Ecto neural progenitor cell (in vitro differentiated cells): ENCODE data around the gene GATA5.
"Not testable (repeated sequence)": the region's sequence is repeated elsewhere in the genome, so short reads cannot be mapped to it uniquely, and the experiment has no call there.

Experiments used
- DNase-seq: peaks from one replicate; pipeline ENCODE4 v3.0.0-alpha.2; 2018; ENCODE audit warnings: low spot score

GATA5 gene

DNA sequence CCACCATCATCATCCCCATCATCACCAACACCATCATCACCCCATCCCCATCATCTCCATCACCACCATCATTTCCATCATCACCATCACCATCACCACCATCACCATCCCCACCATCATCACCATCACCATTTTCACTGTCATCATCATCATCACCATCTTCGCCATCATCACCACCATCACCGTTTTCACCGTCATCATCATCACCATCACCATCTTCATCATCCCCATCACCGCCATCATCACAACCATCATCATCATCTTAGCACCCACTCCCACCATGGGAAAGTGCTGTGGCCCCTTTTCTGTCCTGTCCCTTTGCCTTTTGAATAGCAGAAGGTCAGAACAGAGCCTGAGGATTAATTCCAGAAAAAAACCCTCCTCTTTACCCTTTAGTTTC lies 28.5 kb upstream of the GATA5 start:
- DNase-seq = no peak

- DNase-seq = no peak
Measured at GRCh38 chr20:62503401-62504178, 27.8 kb upstream of the GATA5 start.

GRCh38 chr20:62502496-62503095 lies 26.8 kb upstream of the GATA5 start:
- no peak for DNase-seq

DNA sequence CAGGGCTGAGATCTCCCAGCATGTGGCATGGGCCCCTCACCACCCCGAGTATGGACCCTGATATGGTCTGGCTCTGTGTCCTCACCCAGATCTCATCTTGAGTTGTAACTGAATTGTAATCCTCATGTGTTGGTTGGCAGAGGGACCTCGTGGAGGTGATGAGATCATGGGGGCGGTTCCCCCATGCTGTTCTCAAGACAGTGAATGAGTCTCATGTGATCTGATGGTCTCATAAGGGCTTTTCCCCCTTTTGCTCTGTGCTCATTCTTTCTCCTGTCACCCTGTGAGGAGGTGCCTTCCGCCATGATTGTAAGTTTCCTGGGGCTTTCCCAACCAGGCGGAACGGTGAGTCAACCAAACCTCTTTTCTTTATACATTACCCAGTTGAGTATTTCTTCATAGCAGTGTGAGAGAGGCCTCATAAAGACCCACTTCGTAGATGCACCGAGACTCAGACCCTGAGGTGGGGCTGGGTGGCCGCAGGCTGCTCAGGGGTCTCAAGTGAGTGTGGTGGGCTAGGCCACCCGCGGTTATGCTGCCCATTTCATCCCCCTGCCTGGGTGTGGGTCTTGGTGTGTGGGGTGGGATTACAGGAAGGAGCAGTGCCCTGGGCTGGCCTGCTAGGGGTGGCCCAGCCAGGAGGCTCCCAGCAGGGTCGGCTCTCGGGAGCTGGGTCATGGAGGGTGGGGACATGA lies 26.2 kb upstream of the GATA5 start:
- DNase-seq = no peak

DNA sequence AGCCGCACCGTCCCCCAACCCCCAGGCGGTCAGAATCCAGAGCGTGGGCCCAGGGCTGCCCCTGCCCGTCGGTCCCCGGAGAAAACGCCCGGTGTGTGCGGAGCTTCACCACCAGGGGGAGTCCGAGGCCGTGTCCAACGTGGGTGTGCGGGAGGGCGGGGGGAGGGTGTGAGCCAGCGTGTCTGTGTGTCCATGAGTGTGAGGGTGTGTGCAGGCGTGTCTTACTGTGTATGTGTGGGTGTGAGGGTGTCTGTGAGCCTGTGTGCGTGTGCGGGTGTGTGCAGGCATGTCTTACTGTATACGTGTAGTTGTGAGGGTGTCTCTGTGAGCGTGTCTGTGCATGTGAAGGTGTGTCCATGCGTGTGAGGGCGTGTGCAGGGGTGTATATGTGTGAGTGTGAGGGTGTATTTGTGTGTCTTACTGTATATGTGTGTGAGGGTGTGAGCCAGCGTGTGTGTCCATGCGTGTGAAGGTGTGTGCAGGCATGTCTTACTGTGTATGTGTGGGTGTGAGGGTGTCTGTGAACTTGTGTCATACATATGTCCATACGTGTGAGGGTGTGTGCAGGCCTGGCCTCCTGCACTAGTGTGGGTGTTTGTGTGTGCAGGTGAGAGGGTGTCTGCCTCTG lies 24.6 kb upstream of the GATA5 start:
- peak; percentile 87 for DNase-seq

DNA sequence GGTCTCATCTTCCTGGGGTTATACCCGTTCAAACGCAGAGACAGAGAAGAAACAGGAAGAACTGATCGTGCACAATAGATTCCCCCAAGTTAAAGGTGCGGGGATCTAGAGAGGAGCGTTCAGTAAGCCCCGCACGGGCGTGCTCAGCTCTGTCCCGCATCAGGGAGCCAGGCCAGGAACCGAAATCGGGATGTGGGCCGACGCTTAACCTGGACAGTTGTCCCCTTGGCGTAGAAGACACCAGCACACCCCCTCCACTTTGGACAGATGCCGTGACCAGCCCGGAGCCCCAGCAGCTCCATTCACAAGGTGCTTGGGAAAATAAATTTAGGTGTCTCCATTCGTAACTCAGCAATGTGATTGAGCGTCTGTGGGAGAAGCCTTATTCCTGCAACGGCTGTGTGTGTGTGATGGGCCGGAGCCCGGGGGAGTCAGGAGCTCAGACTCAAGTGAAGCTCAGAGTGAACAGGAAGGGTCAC lies 24.0 kb upstream of the GATA5 start:
- DNase-seq = no peak

DNA sequence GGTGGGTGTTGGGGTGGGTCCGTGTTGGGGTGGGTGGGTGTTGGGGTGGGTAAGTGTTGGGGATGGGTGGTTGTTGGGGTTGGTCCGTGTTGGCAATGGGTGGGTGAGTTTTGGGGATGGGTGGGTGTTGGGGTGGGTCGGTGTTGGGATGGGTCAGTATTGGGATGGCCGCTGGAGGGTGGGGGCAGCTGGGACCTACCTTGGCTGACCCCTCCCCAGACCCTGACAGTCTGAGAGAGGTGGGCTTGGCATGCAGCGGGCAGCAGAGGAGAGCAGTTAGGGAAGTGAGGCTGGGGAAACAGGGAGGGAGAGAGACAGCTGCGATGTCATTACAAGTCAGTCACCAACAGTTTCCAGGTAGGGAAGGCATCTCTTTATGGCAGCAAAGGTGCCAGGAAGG lies 23.1 kb upstream of the GATA5 start:
- no peak for DNase-seq

DNA sequence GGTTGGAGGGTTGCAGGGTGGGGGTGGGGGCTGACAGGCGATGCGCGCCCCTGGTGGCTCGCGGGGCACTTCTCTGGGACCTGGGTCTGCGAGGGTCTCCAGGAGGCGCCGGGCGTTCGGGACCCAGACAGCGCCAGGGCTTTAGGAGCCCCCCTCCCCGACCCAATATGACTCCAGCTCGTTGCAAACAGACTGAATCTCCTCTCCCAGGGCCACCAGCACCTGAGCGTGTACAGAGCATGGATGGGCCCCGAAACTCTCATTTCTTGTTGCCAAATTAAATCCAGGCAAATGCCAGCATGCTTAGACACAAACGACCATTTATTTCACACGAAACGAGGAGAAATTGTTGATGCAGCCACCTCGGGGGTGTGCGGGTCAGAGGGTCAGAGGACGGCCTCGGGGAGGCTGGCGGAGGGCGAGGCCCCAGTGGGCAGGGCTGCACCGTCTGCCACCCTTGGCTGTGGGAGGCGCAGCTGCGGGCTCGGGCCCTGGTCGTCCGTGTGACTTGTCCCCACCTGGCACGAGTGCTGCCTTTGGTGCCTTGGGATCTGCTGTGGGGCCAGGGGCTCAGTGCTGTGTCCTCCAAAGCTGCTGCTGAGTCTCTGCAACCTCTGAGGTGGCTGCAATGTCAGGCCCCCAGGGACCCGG lies 20.9 kb upstream of the GATA5 start:
- peak; percentile 84 for DNase-seq

- DNase-seq = no peak
Measured at GRCh38 chr20:62495749-62496567, 20.2 kb upstream of the GATA5 start.

- DNase-seq = no peak
Measured at GRCh38 chr20:62494980-62495748, 19.4 kb upstream of the GATA5 start.

GRCh38 chr20:62494537-62494936 lies 18.7 kb upstream of the GATA5 start:
- DNase-seq = no peak

GRCh38 chr20:62493886-62494285 lies 18.1 kb upstream of the GATA5 start:
- DNase-seq = no peak

- no peak for DNase-seq
Measured at GRCh38 chr20:62493253-62493885, 17.6 kb upstream of the GATA5 start.

DNA sequence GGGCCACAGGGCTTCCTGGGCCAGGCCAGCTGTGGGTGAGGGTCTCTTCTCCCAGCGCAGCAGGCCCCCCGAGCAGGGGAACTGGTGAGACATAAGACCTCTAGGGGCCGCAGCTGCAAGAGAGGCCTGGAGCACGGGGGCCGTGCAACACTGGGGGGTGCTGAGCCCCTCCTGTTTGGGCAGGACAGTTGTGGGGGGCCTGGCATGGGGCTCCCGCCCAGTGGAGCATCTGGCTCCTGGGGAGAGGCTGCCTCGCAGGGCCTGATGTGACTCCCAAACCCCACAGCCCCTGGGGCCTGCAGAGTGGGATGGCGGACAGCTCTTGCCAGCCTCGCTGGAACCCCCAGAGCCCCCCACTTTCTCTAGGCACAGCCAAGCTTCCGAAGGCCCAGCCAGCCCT lies 16.9 kb upstream of the GATA5 start:
- no peak for DNase-seq

GRCh38 chr20:62490783-62491182 lies 15.0 kb upstream of the GATA5 start:
- DNase-seq = not testable (repeated sequence)

DNA sequence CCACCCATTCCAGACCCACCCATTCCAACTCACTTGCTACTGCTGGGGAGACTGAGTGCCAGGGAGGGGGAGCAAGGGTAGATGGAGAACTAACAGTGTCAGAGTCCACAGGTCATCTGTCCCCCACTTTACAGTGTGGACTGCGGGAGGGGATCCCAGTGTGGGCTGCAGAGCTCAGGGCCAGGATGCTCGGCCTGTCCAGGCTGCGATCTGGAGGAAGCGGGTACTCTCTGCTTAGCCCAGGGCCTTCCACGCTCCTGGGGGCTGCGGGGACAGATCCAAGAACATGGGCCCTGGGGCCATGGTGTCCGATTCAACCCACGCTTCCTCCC lies 14.1 kb upstream of the GATA5 start:
- DNase-seq = no peak

GRCh38 chr20:62489186-62489931 lies 13.6 kb upstream of the GATA5 start:
- DNase-seq = no peak

GRCh38 chr20:62488470-62488869 lies 12.7 kb upstream of the GATA5 start:
- no peak for DNase-seq

- no peak for DNase-seq
Measured at GRCh38 chr20:62487561-62488354, 12.0 kb upstream of the GATA5 start.
